RWPE2 (cell line): ENCODE results near the gene EXOSC3.
"Not testable (repeated sequence)": the region's sequence is repeated elsewhere in the genome, so short reads cannot be mapped to it uniquely, and the experiment has no call there.

Experiments
- ATAC-seq: fragments of 200-7000 bp; cut with Tn5 transposase; 3 replicates; pipeline ENCODE4 v1.9.1; 2021; ENCODE audit warnings: low read depth
- DNase-seq: peaks from one replicate; pipeline ENCODE4 v3.0.0-alpha.2; 2020; ENCODE audit warnings: low spot score
- H3K27ac ChIP-seq: fragments of 450-650 bp; 2 replicates; pipeline ENCODE4 v1.5.1; 2017; ENCODE audit warnings: mild to moderate bottlenecking; ENCODE audit not compliant: poor library complexity, severe bottlenecking
- H3K27me3 ChIP-seq: fragments of 250-450 bp; sonication (Bioruptor Pico); 2 replicates; pipeline ENCODE4 v1.5.1; 2021; ENCODE audit warnings: mild to moderate bottlenecking, moderate library complexity; ENCODE audit not compliant: insufficient read depth, poor library complexity, severe bottlenecking
- H3K36me3 ChIP-seq: fragments of 250-450 bp; sonication (Bioruptor Pico); 2 replicates; pipeline ENCODE4 v1.5.1; 2020; ENCODE audit warnings: low read depth, mild to moderate bottlenecking, moderate library complexity
- H3K4me1 ChIP-seq: fragments of 250-450 bp; sonication (Bioruptor Pico); 2 replicates; pipeline ENCODE4 v1.5.1; 2021; ENCODE audit warnings: mild to moderate bottlenecking, moderate library complexity; ENCODE audit not compliant: insufficient read depth, poor library complexity, severe bottlenecking
- H3K4me3 ChIP-seq: fragments of 250-450 bp; sonication (Bioruptor Pico); 2 replicates; pipeline ENCODE4 v1.5.1; 2021; ENCODE audit warnings: mild to moderate bottlenecking, moderate library complexity; ENCODE audit not compliant: severe bottlenecking
- H3K9me3 ChIP-seq: fragments of 250-450 bp; sonication (Bioruptor Pico); 2 replicates; pipeline ENCODE4 v1.5.1; 2021; ENCODE audit warnings: mild to moderate bottlenecking, moderate library complexity; ENCODE audit not compliant: severe bottlenecking
- CTCF ChIP-seq: fragments of 450-650 bp; IDR thresholded peaks from one replicate; pipeline ENCODE4 v1.5.1; 2017; ENCODE audit warnings: mild to moderate bottlenecking, moderate library complexity; ENCODE audit not compliant: poor library complexity, severe bottlenecking

Gene EXOSC3

GRCh38 chr9:37752642-37753488 is 32.0 kb downstream of the EXOSC3 start:
- H3K27ac ChIP-seq = no peak overlapping the region
- TF ChIP-seq CTCF = no peak
- no peaks in the 10 kb centered on the region for H3K9me3 ChIP-seq
- no peaks in the 10 kb centered on the region for H3K27me3 ChIP-seq
- no peaks in the 10 kb centered on the region for H3K36me3 ChIP-seq
- peak overlapping the region; percentile 68 for H3K4me3 ChIP-seq
- DNase-seq = no peak
- ATAC-seq = no peak
- peaks cover 5% of the 10 kb centered on the region for H3K4me1 ChIP-seq

GRCh38 chr9:37752112-37752511 is 32.8 kb downstream of the EXOSC3 start:
- not testable (repeated sequence) for H3K27ac ChIP-seq, ATAC-seq, H3K36me3 ChIP-seq, H3K4me1 ChIP-seq, H3K4me3 ChIP-seq, DNase-seq, H3K9me3 ChIP-seq, H3K27me3 ChIP-seq

- ATAC-seq, DNase-seq, H3K36me3 ChIP-seq, H3K4me3 ChIP-seq, H3K4me1 ChIP-seq, H3K27ac ChIP-seq, H3K9me3 ChIP-seq, H3K27me3 ChIP-seq: not testable (repeated sequence)
These were observed 33.2 kb downstream of the EXOSC3 start for GRCh38 chr9:37751704-37752103.

GRCh38 chr9:37751186-37751585 is 33.7 kb downstream of the EXOSC3 start:
- no peaks in the 10 kb centered on the region for H3K36me3 ChIP-seq
- no peaks in the 10 kb centered on the region for H3K9me3 ChIP-seq
- DNase-seq = no peak
- ATAC-seq = no peak
- no peak overlapping the region for H3K27ac ChIP-seq
- TF ChIP-seq CTCF = no peak
- H3K27me3 ChIP-seq = no peaks in the 10 kb centered on the region
- H3K4me1 ChIP-seq = peaks cover 5% of the 10 kb centered on the region
- no peak overlapping the region for H3K4me3 ChIP-seq

- DNase-seq (no peak), ATAC-seq (no peak)
- H3K27ac ChIP-seq = no peak overlapping the region
- no peaks in the 10 kb centered on the region for H3K4me1 ChIP-seq
- no peak for TF ChIP-seq CTCF
- H3K9me3 ChIP-seq = no peaks in the 10 kb centered on the region
- no peaks in the 10 kb centered on the region for H3K27me3 ChIP-seq
- no peak overlapping the region for H3K4me3 ChIP-seq
- no peaks in the 10 kb centered on the region for H3K36me3 ChIP-seq
These were observed 35.7 kb downstream of the EXOSC3 start for GRCh38 chr9:37749129-37749528.

- H3K27me3 ChIP-seq = no peaks in the 10 kb centered on the region
- peak; percentile 94 for TF ChIP-seq CTCF
- peak; percentile 88 for ATAC-seq
- H3K36me3 ChIP-seq = no peaks in the 10 kb centered on the region
- DNase-seq = no peak
- no peaks in the 10 kb centered on the region for H3K9me3 ChIP-seq
- H3K27ac ChIP-seq = no peak overlapping the region
- H3K4me1 ChIP-seq = no peaks in the 10 kb centered on the region
- no peak overlapping the region for H3K4me3 ChIP-seq
These were observed 37.6 kb downstream of the EXOSC3 start for GRCh38 chr9:37747271-37747753.
